Caco-2 (cell line): ENCODE results near the gene FRAS1. TPM values are rescaled to one million over a fixed set of nuclear protein-coding genes. Genes with fewer than 3 reads are reported as not detected.
A peak's percentile ranks its signal among the peaks of the same experiment; 100 is the strongest.

ENCODE experiments used
- BruUV-seq: library from RNA; stranded (reverse); fragments of 400-500 nt; replicated peaks from 2 replicates; lab custom pipeline; 2021; lab: Mats Ljungman, UMichigan
- CTCF ChIA-PET: fragments of 300-600 bp; sonication (Branson Sonifier 250); formaldehyde crosslinking; loops from one replicate; lab custom pipeline; 2022; ENCODE audit warnings: antibody characterized with exemption; lab: Charles Lee
- POLR2A ChIA-PET: fragments of 300-600 bp; sonication (Branson Sonifier 250); formaldehyde crosslinking; loops from one replicate; lab custom pipeline; 2022; ENCODE audit warnings: antibody characterized with exemption; lab: Charles Lee
- DNase-seq, 2 experiments: peaks; one replicate each; pipeline versions ENCODE4 v3.0.0 to v3.0.0-alpha.2; 2020 to 2022
- H3K27me3 ChIP-seq: replicated peaks from 2 replicates; pipeline ENCODE4 v1.6.0; 2011; ENCODE audit warnings: low read length; ENCODE audit not compliant: control insufficient read depth, insufficient read depth
- H3K36me3 ChIP-seq: 2 replicates; pipeline ENCODE4 v1.5.1; 2011; ENCODE audit warnings: low read length; ENCODE audit not compliant: control insufficient read depth, insufficient read depth
- H3K4me1 ChIP-seq: fragments of 250-450 bp; sonication (Bioruptor Pico); 2 replicates; pipeline ENCODE4 v1.5.1; 2020; ENCODE audit warnings: mild to moderate bottlenecking
- H3K4me3 ChIP-seq: 2 replicates; pipeline ENCODE4 v1.5.1; 2011; ENCODE audit warnings: low read depth, mild to moderate bottlenecking, control low read depth, low read length
- H3K9me3 ChIP-seq: fragments of 250-450 bp; sonication (Bioruptor Pico); 2 replicates; pipeline ENCODE4 v1.5.1; 2020; ENCODE audit warnings: mild to moderate bottlenecking, moderate library complexity
- H3K27ac Mint-ChIP-seq: one replicate; pipeline ENCODE4 v1.8.0; 2022; ENCODE audit warnings: mixed read lengths; ENCODE audit not compliant: unreplicated experiment
- H3K27me3 Mint-ChIP-seq: one replicate; pipeline ENCODE4 v1.8.0; 2022; ENCODE audit warnings: mixed read lengths; ENCODE audit not compliant: insufficient read depth, unreplicated experiment
- H3K36me3 Mint-ChIP-seq: one replicate; pipeline ENCODE4 v1.8.0; 2022; ENCODE audit warnings: mild to moderate bottlenecking, mixed read lengths; ENCODE audit not compliant: insufficient read depth, unreplicated experiment
- H3K4me1 Mint-ChIP-seq: one replicate; pipeline ENCODE4 v1.8.0; 2022; ENCODE audit warnings: low read depth, mixed read lengths; ENCODE audit not compliant: unreplicated experiment
- H3K4me3 Mint-ChIP-seq: one replicate; pipeline ENCODE4 v1.8.0; 2022; ENCODE audit warnings: mild to moderate bottlenecking, moderate library complexity, mixed read lengths; ENCODE audit not compliant: unreplicated experiment
- H3K9me3 Mint-ChIP-seq: one replicate; pipeline ENCODE4 v1.8.0; 2022; ENCODE audit warnings: mixed read lengths; ENCODE audit not compliant: unreplicated experiment
- intact Hi-C: fragments of 100-400 bp; cut with micrococcal nuclease; formaldehyde crosslinking; loops from one replicate; pipeline ENCODE4 v1.10.0; 2022; ENCODE audit not compliant: unreplicated experiment
- total RNA-seq: library from RNA; stranded (reverse); gene quantifications from 2 replicates; pipeline ENCODE4 v1.2.3, GENCODE V29; 2022
- TF ChIP-seq, protein P1 (sequence below), 2 experiments: fragments of 200-600 bp in 1 of 2; IDR thresholded peaks; 1 replicate in 1 of 2; 2 replicates in 1 of 2; pipeline versions ENCODE4 v1.5.1 to v1.8.0; 2011 to 2022; ENCODE audit warnings: antibody characterized with exemption in 1 of 2, control low read depth in 1 of 2, inconsistent platforms in 1 of 2, low read depth in 1 of 2, low read length in 1 of 2, mild to moderate bottlenecking in 1 of 2, moderate library complexity in 1 of 2; ENCODE audit not compliant: insufficient read depth in 1 of 2, severe bottlenecking in 1 of 2, unreplicated experiment in 1 of 2

The FRAS1 gene
- total RNA-seq, 1 experiment from 2014 or later = 40.8 TPM

DNA sequence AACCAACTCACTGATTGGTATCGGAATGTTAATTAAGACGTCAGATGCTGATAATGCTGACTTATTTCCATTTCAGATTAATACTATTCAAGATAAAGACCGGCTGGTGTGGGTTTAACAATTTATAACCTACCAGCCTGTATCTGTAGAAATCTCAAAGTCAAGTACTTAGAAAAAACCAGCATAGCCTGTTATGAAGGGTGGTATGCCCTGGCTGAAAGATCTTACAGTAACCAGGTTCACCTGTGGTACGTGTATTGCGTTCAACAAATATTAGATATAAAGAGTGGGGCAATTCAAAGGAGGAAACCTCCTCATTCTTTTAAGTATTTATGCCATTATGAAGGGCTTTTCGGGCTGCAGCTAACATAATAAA is 253.6 kb downstream of the FRAS1 start:
- Mint-ChIP-seq H3K4me1 (no peaks in the 10 kb centered on the region), H3K27me3 (no peaks in the 10 kb centered on the region), H3K4me3 (no peak overlapping the region), H3K36me3 (peaks cover 23% of the 10 kb centered on the region), H3K9me3 (no peaks in the 10 kb centered on the region), H3K27ac (no peak overlapping the region)
- TF ChIP-seq, protein P1, sequence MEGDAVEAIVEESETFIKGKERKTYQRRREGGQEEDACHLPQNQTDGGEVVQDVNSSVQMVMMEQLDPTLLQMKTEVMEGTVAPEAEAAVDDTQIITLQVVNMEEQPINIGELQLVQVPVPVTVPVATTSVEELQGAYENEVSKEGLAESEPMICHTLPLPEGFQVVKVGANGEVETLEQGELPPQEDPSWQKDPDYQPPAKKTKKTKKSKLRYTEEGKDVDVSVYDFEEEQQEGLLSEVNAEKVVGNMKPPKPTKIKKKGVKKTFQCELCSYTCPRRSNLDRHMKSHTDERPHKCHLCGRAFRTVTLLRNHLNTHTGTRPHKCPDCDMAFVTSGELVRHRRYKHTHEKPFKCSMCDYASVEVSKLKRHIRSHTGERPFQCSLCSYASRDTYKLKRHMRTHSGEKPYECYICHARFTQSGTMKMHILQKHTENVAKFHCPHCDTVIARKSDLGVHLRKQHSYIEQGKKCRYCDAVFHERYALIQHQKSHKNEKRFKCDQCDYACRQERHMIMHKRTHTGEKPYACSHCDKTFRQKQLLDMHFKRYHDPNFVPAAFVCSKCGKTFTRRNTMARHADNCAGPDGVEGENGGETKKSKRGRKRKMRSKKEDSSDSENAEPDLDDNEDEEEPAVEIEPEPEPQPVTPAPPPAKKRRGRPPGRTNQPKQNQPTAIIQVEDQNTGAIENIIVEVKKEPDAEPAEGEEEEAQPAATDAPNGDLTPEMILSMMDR (IDR thresholded peaks at IDR 0.05; ENCODE audit: insufficient read depth in 1 of 2, low read depth in 1 of 2, low read length in 1 of 2, severe bottlenecking in 1 of 2, unreplicated experiment in 1 of 2) = no peak
- Histone ChIP-seq H3K4me1 (no peaks in the 10 kb centered on the region), H3K36me3 (no peaks in the 10 kb centered on the region; the same call in 1 of the 2 replicates), H3K9me3 (no peaks in the 10 kb centered on the region), H3K27me3 (no peaks in the 10 kb centered on the region), H3K4me3 (no peak overlapping the region)
- ChIA-PET POLR2A (interaction anchor here (0.6 kb wide), 1 partner anchor 163 kb away, joined by 3 read pairs; no protein-coding TSS in a partner anchor), CTCF (interaction anchor here (0.6 kb wide), 1 partner anchor 60 kb away, joined by 8 read pairs; no protein-coding TSS in a partner anchor)
- no peak for DNase-seq
- no TSS peak for BruUV-seq
- intact Hi-C loops = no loop called here

DNA sequence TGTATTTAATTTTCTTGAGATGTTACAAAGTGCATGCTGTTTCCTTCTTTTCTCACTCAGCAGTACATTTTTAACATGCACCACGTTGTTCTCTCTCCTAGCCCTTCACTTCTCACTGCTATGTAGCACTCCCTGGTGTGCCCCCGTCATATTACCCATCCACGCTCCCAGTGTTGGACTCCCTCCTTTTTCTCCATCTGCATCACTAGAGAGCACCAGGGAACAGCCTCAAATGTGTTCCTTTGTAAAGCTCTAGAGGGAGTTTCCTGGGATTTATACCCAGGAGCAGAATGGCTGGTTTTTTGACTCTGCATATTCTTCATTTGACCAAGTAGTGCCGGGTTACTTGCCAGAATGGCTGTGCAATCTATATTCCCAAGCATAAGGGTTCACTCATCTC is 254.2 kb downstream of the FRAS1 start:
- H3K27me3 ChIP-seq = no peaks in the 10 kb centered on the region
- no peaks in the 10 kb centered on the region; the same call in 1 of the 2 replicates for H3K36me3 ChIP-seq
- H3K27ac Mint-ChIP-seq = no peak overlapping the region
- H3K9me3 Mint-ChIP-seq = no peaks in the 10 kb centered on the region
- POLR2A ChIA-PET = interaction anchor here (0.6 kb wide), 1 partner anchor 163 kb away, joined by 3 read pairs; no protein-coding TSS in a partner anchor
- no peak overlapping the region for H3K4me3 ChIP-seq
- no peaks in the 10 kb centered on the region for H3K4me1 ChIP-seq
- no peaks in the 10 kb centered on the region for H3K4me1 Mint-ChIP-seq
- TF ChIP-seq, protein P1 (IDR thresholded peaks at IDR 0.05; ENCODE audit: insufficient read depth in 1 of 2, low read depth in 1 of 2, low read length in 1 of 2, severe bottlenecking in 1 of 2, unreplicated experiment in 1 of 2) = peak in 1 of 2 experiments; percentile 9
- H3K9me3 ChIP-seq = no peaks in the 10 kb centered on the region
- intact Hi-C loops = no loop called here
- H3K4me3 Mint-ChIP-seq = no peak overlapping the region
- H3K36me3 Mint-ChIP-seq = peaks cover 25% of the 10 kb centered on the region
- no peaks in the 10 kb centered on the region for H3K27me3 Mint-ChIP-seq
- CTCF ChIA-PET = interaction anchor here (0.6 to 1.0 kb wide), 2 partner anchors 60 to 252 kb away, joined by 6 to 8 read pairs; no protein-coding TSS in a partner anchor
- no peak for DNase-seq
- no TSS peak for BruUV-seq

DNA sequence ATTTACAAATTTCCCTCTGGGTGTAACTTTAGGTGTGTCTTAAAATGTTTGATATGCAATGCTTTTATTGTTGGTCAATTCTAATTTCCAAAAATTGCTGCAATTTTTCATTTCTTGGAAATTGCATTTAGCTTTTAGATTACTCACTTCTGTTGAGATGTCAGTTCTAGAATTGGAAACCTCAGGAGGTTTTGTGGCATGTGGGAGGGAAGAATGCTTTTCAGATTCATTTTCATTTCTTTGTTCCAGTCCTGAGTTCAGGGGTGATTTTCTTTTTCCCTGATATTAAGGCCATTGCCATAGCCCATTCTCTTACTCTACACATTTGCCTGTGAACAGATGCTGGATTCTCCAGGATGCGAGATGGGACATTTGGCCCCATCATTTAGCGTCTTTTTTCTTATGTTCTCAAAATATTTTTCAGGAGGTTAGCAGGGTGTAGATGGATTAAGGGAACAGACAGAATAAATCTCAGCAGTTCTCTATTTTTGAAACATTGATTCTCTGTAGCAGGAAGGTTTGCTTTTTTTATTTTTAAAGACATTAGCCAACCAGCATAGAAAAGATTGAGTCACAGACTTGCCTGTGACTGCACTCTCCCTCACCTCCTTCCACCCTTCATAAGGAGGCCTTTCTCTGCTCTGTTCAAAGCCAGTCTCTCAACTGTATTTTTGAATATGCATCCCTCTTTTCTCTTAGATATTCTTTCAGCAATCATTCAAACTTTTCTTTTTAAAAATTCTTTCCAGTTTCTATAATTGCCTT is 256.0 kb downstream of the FRAS1 start:
- peaks cover 25% of the 10 kb centered on the region for H3K36me3 Mint-ChIP-seq
- POLR2A ChIA-PET = no interaction called here
- H3K4me3 Mint-ChIP-seq = no peak overlapping the region
- H3K27me3 Mint-ChIP-seq = no peaks in the 10 kb centered on the region
- H3K4me1 Mint-ChIP-seq = no peaks in the 10 kb centered on the region
- intact Hi-C loops = no loop called here
- no TSS peak for BruUV-seq
- no peaks in the 10 kb centered on the region for H3K9me3 Mint-ChIP-seq
- no peak for DNase-seq
- CTCF ChIA-PET = no interaction called here
- H3K36me3 ChIP-seq = no peaks in the 10 kb centered on the region
- no peak overlapping the region for H3K27ac Mint-ChIP-seq
- no peaks in the 10 kb centered on the region for H3K9me3 ChIP-seq
- H3K4me1 ChIP-seq = no peaks in the 10 kb centered on the region
- no peak overlapping the region for H3K4me3 ChIP-seq
- no peaks in the 10 kb centered on the region for H3K27me3 ChIP-seq
- TF ChIP-seq, protein P1 (IDR thresholded peaks at IDR 0.05; ENCODE audit: insufficient read depth in 1 of 2, low read depth in 1 of 2, low read length in 1 of 2, severe bottlenecking in 1 of 2, unreplicated experiment in 1 of 2) = no peak
